H9 (cell line): Measurements from ENCODE around the gene ANKFY1. TPM values are rescaled to one million over a fixed set of nuclear protein-coding genes. Genes with fewer than 3 reads are reported as not detected.

ENCODE experiments used
- DNase-seq: peaks from one replicate; pipeline ENCODE4 v3.0.0-alpha.2; 2017
- H2AFZ ChIP-seq: one replicate; pipeline ENCODE4 v1.6.1; 2013; ENCODE audit warnings: mild to moderate bottlenecking, low read length, control low read depth, moderate library complexity
- H2AK5ac ChIP-seq: 2 replicates; pipeline ENCODE4 v1.6.1; 2013; ENCODE audit warnings: low read length, control low read depth, mixed read lengths; ENCODE audit not compliant: insufficient read length
- H2BK120ac ChIP-seq: one replicate; pipeline ENCODE4 v1.6.1; 2013; ENCODE audit warnings: low read depth, mild to moderate bottlenecking, low read length, control low read depth, inconsistent platforms; ENCODE audit not compliant: poor library complexity, severe bottlenecking
- H2BK12ac ChIP-seq: 2 replicates; pipeline ENCODE4 v1.6.1; 2013; ENCODE audit warnings: low read length, control low read depth, mixed read lengths, low read depth; ENCODE audit not compliant: insufficient read length
- H2BK15ac ChIP-seq: 2 replicates; pipeline ENCODE4 v1.6.1; 2013; ENCODE audit warnings: low read depth, low read length, control low read depth
- H2BK20ac ChIP-seq: one replicate; pipeline ENCODE4 v1.6.1; 2013; ENCODE audit warnings: low read depth, mild to moderate bottlenecking, low read length, control low read depth, inconsistent platforms; ENCODE audit not compliant: poor library complexity, severe bottlenecking
- H2BK5ac ChIP-seq: 2 replicates; pipeline ENCODE4 v1.6.1; 2013; ENCODE audit warnings: low read length, control low read depth, mixed read lengths; ENCODE audit not compliant: insufficient read length
- H3K14ac ChIP-seq: 2 replicates; pipeline ENCODE4 v1.6.1; 2013; ENCODE audit warnings: low read length, control low read depth; ENCODE audit not compliant: insufficient read depth
- H3K18ac ChIP-seq: 2 replicates; pipeline ENCODE4 v1.6.1; 2013; ENCODE audit warnings: low read depth, mild to moderate bottlenecking, mixed read lengths, low read length, control low read depth; ENCODE audit not compliant: insufficient read length
- H3K23ac ChIP-seq: 2 replicates; pipeline ENCODE4 v1.6.1; 2013; ENCODE audit warnings: low read length, control low read depth, mixed read lengths, low read depth; ENCODE audit not compliant: insufficient read length
- H3K23me2 ChIP-seq: 2 replicates; pipeline ENCODE4 v1.6.1; 2013; ENCODE audit warnings: low read depth, mild to moderate bottlenecking, mixed read lengths, low read length, control low read depth; ENCODE audit not compliant: insufficient read length, poor library complexity, severe bottlenecking
- H3K27ac ChIP-seq: 2 replicates; pipeline ENCODE4 v1.5.1; 2013; ENCODE audit warnings: low read length, control low read depth, mixed read lengths, low read depth; ENCODE audit not compliant: insufficient read length
- H3K27me3 ChIP-seq: 2 replicates; pipeline ENCODE4 v1.6.1; 2013; ENCODE audit warnings: low read length, control low read depth, inconsistent platforms; ENCODE audit not compliant: insufficient read depth
- H3K4ac ChIP-seq: 2 replicates; pipeline ENCODE4 v1.6.1; 2013; ENCODE audit warnings: low read depth, mild to moderate bottlenecking, control low read depth, inconsistent platforms, low read length, moderate library complexity
- H3K4me1 ChIP-seq: 2 replicates; pipeline ENCODE4 v1.6.1; 2013; ENCODE audit warnings: low read length, control low read depth, inconsistent platforms; ENCODE audit not compliant: insufficient read depth
- H3K4me2 ChIP-seq: 2 replicates; pipeline ENCODE4 v1.6.1; 2013; ENCODE audit warnings: low read length, control low read depth, mixed read lengths; ENCODE audit not compliant: insufficient read length, insufficient read depth
- H3K56ac ChIP-seq: 2 replicates; pipeline ENCODE4 v1.6.1; 2013; ENCODE audit warnings: low read depth, mild to moderate bottlenecking, mixed read lengths, low read length, control low read depth; ENCODE audit not compliant: insufficient read length
- H3K79me1 ChIP-seq: 2 replicates; pipeline ENCODE4 v1.6.1; 2013; ENCODE audit warnings: low read depth, mild to moderate bottlenecking, moderate library complexity, low read length, control low read depth, inconsistent platforms; ENCODE audit not compliant: insufficient read depth, poor library complexity, severe bottlenecking
- H3K79me2 ChIP-seq: 2 replicates; pipeline ENCODE4 v1.6.1; 2013; ENCODE audit warnings: low read length, control low read depth, inconsistent platforms; ENCODE audit not compliant: insufficient read depth
- H3K9ac ChIP-seq: 2 replicates; pipeline ENCODE4 v1.6.1; 2013; ENCODE audit warnings: low read length, control low read depth, mixed read lengths; ENCODE audit not compliant: insufficient read length; ENCODE audit errors: extremely low read depth
- H3K9me3 ChIP-seq: one replicate; pipeline ENCODE4 v1.6.1; 2013; ENCODE audit warnings: low read depth, low read length, inconsistent platforms; ENCODE audit not compliant: control insufficient read depth
- H3T11ph ChIP-seq: one replicate; pipeline ENCODE4 v1.6.1; 2013; ENCODE audit warnings: mild to moderate bottlenecking, low read length, control low read depth, inconsistent platforms
- H4K20me1 ChIP-seq: one replicate; pipeline ENCODE4 v1.6.1; 2013; ENCODE audit not compliant: control insufficient read depth, insufficient read length, insufficient read depth
- H4K5ac ChIP-seq: 2 replicates; pipeline ENCODE4 v1.6.1; 2013; ENCODE audit warnings: low read depth, mild to moderate bottlenecking, mixed read lengths, low read length, control low read depth; ENCODE audit not compliant: insufficient read length
- H4K8ac ChIP-seq: replicated peaks from 2 replicates; pipeline ENCODE4 v1.6.1; 2013; ENCODE audit warnings: low read length, control low read depth, mixed read lengths, low read depth; ENCODE audit not compliant: insufficient read length
- H4K91ac ChIP-seq: 2 replicates; pipeline ENCODE4 v1.6.1; 2013; ENCODE audit warnings: low read depth, mild to moderate bottlenecking, moderate library complexity, mixed read lengths, low read length, control low read depth; ENCODE audit not compliant: insufficient read length
- H3K27ac Mint-ChIP-seq, 3 experiments: 2 replicates in 2 of 3; 3 replicates in 1 of 3; pipeline ENCODE4 v1.8.0; 2020 to 2021; ENCODE audit warnings: mixed read lengths in 3 of 3, mild to moderate bottlenecking in 1 of 3, moderate library complexity in 1 of 3
- H3K27me3 Mint-ChIP-seq: 2 replicates; pipeline ENCODE4 v1.8.0; 2021; ENCODE audit warnings: low read depth, mild to moderate bottlenecking, moderate library complexity, mixed read lengths
- H3K36me3 Mint-ChIP-seq, 3 experiments: 2 replicates in 2 of 3; 3 replicates in 1 of 3; pipeline ENCODE4 v1.8.0; 2020 to 2021; ENCODE audit warnings: low read depth in 3 of 3, mixed read lengths in 3 of 3; ENCODE audit not compliant: insufficient read depth in 1 of 3
- H3K4me1 Mint-ChIP-seq, 2 experiments: 2 replicates each; pipeline ENCODE4 v1.8.0; 2020; ENCODE audit warnings: mixed read lengths in 2 of 2
- H3K4me3 Mint-ChIP-seq, 2 experiments: 2 replicates in 1 of 2; 3 replicates in 1 of 2; pipeline ENCODE4 v1.8.0; 2020 to 2021; ENCODE audit warnings: mild to moderate bottlenecking in 2 of 2, mixed read lengths in 2 of 2, moderate library complexity in 1 of 2
- H3K9me3 Mint-ChIP-seq, 2 experiments: 2 replicates in 1 of 2; 3 replicates in 1 of 2; pipeline ENCODE4 v1.8.0; 2020; ENCODE audit warnings: mild to moderate bottlenecking in 2 of 2, mixed read lengths in 2 of 2, moderate library complexity in 1 of 2
- CTCF ChIP-seq: fragments of 200-600 bp; sonication (generic); conservative IDR thresholded peaks from 3 replicates; pipeline ENCODE4 v1.8.0; 2021; ENCODE audit warnings: antibody characterized with exemption, mild to moderate bottlenecking
- WGBS: extraction: QIAGEN DNeasy Blood & Tissue Kit; methylation state at CpG from one replicate; pipeline ENCODE4 v1.1.7; 2013; ENCODE audit warnings: missing lambda C conversion rate, low lambda C conversion rate, mixed read lengths; ENCODE audit not compliant: insufficient read length; ENCODE audit errors: extremely low coverage; 5-methylcytosine and 5-hydroxymethylcytosine counted together
- total RNA-seq: library from RNA; stranded (reverse); gene quantifications from 2 replicates; pipeline ENCODE4 v1.2.1, GENCODE V29; 2021

ANKFY1 gene
- total RNA-seq, 1 experiment from 2014 or later = 51.9 TPM

- Histone ChIP-seq H3K9ac (no peak overlapping the region), H3K4ac (no peak overlapping the region), H3K56ac (no peak overlapping the region)
Measured at GRCh38 chr17:4188076-4188475, 75.7 kb downstream of the ANKFY1 start.

More at GRCh38 chr17:4188076-4188475, 75.7 kb downstream of the ANKFY1 start:
- no peaks in the 10 kb centered on the region for H3K9me3 Mint-ChIP-seq
- Histone ChIP-seq H3K18ac (no peak overlapping the region), H2AFZ (no peak overlapping the region), H4K20me1 (no peaks in the 10 kb centered on the region), H3K4me1 (0 out of 2 replicates have a peak, but pooled peaks cover 4% of the 10 kb centered on the region), H2BK12ac (no peak overlapping the region), H2BK120ac (no peak overlapping the region), H4K91ac (no peak overlapping the region), H2BK20ac (no peak overlapping the region), H2BK5ac (no peak overlapping the region), H4K8ac (no peak overlapping the region), H3K14ac (no peak overlapping the region; the same call in 1 of the 2 replicates), H2AK5ac (no peak overlapping the region), H3K27me3 (no peaks in the 10 kb centered on the region), H3T11ph (no peak overlapping the region), H3K79me2 (no peaks in the 10 kb centered on the region), H3K27ac (no peak overlapping the region), H3K23me2 (no peaks in the 10 kb centered on the region), H3K4me2 (no peak overlapping the region), H2BK15ac (no peak overlapping the region), H3K23ac (no peak overlapping the region), H4K5ac (no peak overlapping the region), H3K9me3 (no peaks in the 10 kb centered on the region), H3K79me1 (no peaks in the 10 kb centered on the region)
- peak overlapping the region in 1 of 3 experiments; percentile 37; a peak in 2 of 7 replicates for H3K27ac Mint-ChIP-seq
- H3K27me3 Mint-ChIP-seq = no peaks in the 10 kb centered on the region
- DNase-seq = no peak
- no peak for TF ChIP-seq CTCF
- H3K36me3 Mint-ChIP-seq = peaks cover 23 to 74% (median 58%) of the 10 kb centered on the region in 3 experiments; a peak in 6 of 7 replicates
- peaks cover 9 to 12% of the 10 kb centered on the region in 2 experiments for H3K4me1 Mint-ChIP-seq
- WGBS = no CpG with 5 or more reads among the region's 9 CpGs
- no peak overlapping the region for H3K4me3 Mint-ChIP-seq
